CD4-positive, alpha-beta T cell treated with Interleukin-6 for 4 hours (primary cell): ENCODE results near the gene MRPL12.

Experiments used
- DNase-seq: peaks from one replicate; pipeline ENCODE4 v3.0.0-alpha.2; 2020; ENCODE audit warnings: mixed read lengths

Gene MRPL12

DNA sequence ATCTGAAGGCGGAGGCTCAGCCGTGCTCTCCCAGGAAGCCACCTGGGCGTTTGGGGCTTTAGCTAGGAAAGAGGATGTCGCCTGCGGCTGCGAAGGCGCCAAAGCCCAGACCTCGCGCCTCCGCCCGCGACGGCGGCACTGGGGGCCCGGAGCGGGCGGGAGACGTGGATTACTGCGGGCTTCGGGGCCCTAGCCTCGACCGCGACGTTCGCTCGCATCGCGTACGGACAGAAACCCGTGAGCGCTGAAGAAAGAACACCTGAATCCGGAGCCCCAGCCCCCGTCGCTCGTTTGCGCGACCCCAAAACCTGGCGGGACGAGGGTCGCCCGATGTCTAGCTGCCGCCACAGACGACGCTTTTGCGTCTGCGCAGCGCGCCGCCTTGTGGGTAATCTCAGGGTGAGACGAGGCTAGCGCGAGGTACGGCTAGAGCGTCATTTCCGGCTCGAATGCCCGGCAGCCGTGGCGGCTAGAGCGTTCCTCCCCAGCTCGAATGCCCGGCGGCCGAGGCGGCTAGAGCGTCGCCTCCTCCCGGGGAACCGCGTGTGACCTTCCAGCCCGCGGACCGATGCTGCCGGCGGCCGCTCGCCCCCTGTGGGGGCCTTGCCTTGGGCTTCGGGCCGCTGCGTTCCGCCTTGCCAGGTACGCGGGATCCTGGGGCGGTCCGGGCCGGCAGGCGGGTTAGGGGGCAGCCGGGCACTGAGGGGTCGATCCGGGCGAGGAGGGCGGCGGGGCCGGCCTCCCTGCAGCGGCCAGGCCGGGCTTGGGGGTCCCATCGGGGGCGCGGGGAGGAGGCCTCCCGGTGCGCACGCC, at the start of gene MRPL12:
Gene MRPL12, plus strand, starts transcription at position 434 of the 813 bp plus-strand sequence. Its CDS starts 135 bp downstream, at position 569.
- DNase-seq: peak; percentile 90

DNA sequence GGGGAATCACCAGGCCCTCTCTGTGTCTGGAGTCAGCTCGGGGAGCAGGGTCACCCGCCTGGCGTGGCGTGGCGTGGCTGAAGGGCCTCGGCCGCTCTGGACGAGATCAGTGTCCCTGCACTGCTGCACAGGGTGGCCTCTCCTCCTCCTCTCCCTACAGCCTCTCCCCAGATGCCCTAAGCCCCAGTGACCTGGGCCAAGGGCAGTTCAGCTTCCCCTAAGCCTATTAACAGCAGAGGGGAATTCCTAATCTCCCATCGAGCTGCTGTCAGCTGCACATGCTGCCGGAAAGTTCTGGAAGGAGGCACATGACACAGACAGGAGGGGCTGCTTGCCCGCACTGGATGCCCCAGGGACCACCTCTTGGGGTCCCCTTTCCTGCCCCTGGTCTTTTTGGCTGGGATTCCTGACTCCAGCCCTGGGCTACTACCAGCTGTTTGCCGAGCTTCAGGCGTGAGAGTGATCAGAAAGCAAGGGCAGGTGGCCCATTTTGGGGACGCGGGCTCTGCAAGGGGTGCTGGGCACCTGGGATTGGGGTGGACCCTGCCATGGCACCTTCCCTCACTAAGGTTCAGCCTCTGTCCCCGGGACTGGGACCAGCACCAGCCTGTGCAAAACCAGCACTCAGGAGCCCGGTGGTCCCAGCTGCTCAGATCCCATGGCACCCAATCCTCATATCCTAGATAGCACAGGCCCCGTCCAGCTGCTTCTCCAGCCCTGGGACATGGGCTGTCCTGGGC, 47.6 kb upstream of the MRPL12 start:
- no peak for DNase-seq

GRCh38 chr17:81656118-81656743, 46.9 kb upstream of the MRPL12 start, which contains the start of gene PDE6G:
TSS of gene PDE6G (minus strand) at chr17:81656542. CDS start at chr17:81653305, 3,237 bp downstream.
- DNase-seq: no peak

DNA sequence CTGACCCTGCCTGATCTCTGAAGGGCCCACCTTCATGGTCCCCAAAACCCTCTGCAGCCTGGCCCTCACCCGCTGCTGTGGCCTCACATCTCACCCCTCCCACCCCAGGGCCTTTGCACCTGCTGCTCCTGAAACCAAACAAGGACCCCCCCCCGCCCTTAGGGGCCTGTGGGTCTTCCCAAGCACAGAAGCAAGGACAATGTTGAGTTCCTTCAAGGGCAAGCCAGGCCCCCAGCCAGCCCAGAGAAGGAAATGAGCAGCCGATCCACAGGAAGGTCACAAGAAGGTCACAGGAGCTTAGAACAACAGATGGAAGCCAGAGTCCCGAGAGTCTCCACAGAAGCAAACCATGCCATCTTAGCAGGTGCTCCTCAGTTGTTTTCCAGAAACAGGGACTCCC, 46.3 kb upstream of the MRPL12 start:
- DNase-seq: no peak

- DNase-seq: no peak
These were observed 44.1 kb upstream of the MRPL12 start for GRCh38 chr17:81659038-81659437.

- DNase-seq: no peak
These were observed 42.7 kb upstream of the MRPL12 start for GRCh38 chr17:81660441-81660840.

- no peak for DNase-seq
These were observed 41.2 kb upstream of the MRPL12 start for GRCh38 chr17:81662002-81662401.

DNA sequence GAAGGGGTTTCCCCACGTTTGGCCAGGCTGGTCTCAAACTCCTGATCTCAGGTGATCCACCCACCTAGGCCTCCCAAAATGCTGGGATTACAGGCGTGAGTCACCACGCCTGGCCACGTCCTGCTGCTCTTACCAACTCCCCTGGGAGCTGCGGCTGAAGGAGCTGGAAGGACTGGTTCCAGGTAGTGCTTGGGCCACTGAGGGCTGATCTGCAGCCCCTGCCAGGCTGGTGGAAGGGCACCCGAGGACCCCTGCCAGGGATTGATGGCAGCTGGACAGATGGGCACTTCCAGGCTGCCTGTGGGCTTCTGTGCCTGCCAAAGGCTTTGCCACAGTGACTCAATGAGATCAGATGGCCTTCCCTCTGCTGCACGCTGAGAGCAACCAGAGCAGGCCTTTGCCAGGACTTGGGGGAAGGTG, 39.1 kb upstream of the MRPL12 start:
- DNase-seq: no peak

GRCh38 chr17:81665205-81666091, 37.7 kb upstream of the MRPL12 start:
- peak; percentile 42 for DNase-seq

DNA sequence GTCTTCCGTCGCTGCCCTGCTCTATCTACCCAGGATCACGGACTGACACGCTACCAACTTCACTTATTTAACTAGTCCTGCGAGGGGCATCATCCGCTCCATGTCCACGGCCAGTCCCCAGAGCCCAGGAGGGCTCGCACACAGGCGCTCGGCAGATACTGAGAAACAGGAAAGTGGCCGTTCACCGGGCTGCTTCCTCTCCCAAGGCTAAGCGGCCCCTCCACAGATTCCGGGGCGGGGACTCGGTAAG, 37.1 kb upstream of the MRPL12 start:
- peak; percentile 43 for DNase-seq

- DNase-seq: peak; percentile 94
These were observed 36.6 kb upstream of the MRPL12 start, which contains the start of the genes CCDC137 and OXLD1 for GRCh38 chr17:81666342-81667191. TSS of gene CCDC137 (plus strand) at chr17:81666737. CDS start at chr17:81666767, 30 bp downstream. TSS of gene OXLD1 (minus strand) at chr17:81666605. CDS start at chr17:81666577, 28 bp downstream.

GRCh38 chr17:81667754-81668153, 35.4 kb upstream of the MRPL12 start:
- no peak for DNase-seq

GRCh38 chr17:81672504-81672903, 30.7 kb upstream of the MRPL12 start:
- DNase-seq: no peak

DNA sequence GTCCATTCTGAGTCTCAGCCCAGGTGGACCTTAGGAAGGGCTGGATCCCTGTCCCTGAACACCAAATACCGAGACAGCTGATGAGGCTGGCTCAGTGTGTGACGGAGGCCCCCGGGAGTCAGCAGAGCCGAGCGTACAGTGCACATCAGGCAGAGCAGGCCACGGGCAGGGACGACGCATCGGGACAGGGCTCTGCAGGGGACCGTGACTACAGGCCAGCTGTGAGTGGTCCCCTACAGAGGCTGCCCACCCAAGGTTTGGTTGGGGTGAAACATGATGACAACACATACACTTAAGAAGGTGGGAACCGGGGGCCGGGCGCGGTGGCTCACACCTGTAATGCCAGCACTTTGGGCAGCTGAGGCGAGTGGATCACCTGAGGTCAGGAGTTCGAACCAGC, 30.2 kb upstream of the MRPL12 start:
- DNase-seq: no peak

- no peak for DNase-seq
These were observed 29.5 kb upstream of the MRPL12 start for GRCh38 chr17:81673561-81674258.

DNA sequence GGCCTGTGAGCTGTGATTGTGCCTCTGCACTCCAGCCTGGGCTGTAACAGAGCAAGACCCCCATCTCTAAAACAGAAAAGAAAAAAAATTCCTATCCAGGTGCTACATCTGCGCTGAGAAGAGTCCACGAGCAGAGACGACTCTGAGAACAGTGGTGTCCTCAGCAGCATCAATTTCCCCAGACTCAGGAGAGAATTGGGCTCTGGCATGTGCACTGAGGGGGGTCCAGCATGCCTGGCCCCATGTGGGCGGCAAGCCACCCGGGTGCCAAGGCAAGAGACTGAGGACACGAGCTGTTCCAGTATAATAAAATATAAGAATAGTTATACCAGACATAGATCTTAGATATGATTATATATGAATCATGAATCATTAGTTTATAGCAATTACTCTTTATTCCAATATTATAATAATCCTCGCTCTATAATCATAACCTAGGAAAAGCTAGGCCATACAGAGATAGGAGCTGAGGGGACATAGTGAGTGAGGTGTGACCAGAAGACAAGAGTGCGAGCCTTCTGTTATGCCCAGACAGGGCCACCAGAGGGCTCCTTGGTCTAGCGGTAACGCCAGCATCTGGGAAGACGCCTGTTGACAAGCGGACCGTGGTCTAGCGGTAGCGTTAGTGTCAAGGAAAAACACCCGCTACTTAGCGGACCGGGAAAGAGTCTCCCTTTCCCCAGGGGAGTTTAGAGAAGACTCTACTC, 27.5 kb upstream of the MRPL12 start:
- DNase-seq: peak; percentile 22

GRCh38 chr17:81676906-81677305, 26.3 kb upstream of the MRPL12 start:
- no peak for DNase-seq

DNA sequence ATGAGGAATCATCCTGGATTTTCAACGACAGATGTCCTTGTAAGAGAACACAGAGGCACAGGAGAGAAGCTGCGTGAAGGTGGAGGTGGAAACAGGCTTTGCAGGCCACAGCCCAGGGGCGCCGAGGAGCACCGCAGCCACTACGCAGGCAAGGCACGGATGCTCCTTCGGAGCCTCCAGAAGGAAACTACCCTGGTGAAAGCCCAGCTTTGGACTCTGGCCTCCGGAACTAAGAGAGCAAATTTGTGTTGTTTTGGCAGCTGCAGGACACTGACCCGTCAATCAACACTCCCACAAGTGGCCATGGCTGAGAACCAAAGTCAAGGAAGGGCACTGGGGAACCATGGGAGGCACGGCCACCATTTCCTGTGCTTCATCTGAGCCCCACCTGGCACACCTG, 23.0 kb upstream of the MRPL12 start:
- DNase-seq: no peak

DNA sequence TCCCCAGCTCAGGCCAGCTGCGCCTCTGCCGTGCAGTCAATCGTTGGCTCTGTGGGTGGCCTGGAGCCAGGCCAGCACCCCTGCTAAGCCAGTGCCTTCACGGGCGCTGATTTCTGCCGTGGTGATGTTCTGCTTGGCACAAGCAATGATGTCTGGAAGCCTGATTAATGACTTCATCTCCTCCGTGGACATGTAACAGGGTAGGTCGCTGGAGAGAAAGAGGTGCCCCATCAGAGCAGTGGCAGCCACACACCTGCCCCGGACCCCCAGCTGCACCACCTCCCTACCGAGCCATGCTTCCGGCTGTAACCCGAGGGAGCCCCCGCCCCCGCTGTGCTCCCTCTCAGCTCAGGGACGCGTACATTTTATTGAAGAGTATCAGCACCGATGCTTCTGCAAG, 21.5 kb upstream of the MRPL12 start:
- no peak for DNase-seq

DNA sequence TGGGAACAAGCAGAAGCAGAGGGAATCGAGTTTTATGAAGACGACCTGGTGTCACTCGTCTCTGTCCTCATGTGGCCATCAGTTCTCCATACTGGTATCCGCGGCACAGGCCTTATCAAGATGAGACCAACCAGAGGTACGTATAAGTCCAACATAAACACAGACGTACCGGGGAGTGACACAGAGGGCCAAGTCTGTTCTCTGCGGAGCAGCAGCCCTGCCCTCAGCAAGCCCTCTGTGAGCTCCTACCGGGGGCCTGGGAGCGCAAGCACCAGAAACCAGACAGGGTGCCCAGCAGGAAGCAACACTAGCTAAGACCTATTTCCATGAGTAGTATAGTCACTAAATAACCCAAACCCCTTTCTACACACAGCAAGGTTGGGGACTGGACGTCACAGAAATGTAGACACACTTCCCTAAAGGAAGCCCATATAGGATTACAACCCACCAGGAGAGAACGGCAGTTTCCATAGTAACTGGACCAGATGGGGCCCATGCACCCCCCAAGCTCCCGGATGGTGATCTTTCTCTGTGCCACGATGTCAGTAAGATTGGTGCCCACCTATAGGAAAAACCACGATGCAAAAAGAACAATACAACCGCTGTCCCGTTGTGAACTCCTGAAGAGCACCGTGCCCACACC, 20.5 kb upstream of the MRPL12 start:
- no peak for DNase-seq
